OCI-LY3 (cell line): ENCODE data around the gene CD3E.

Experiments used
- EZH2phosphoT487 ChIP-seq: fragments of 200-600 bp; shearing (Covaris generic); IDR thresholded peaks from 2 replicates; pipeline ENCODE4 v1.6.1; 2018; ENCODE audit warnings: antibody characterized with exemption, mixed run types, low read depth
- TF ChIP-seq, protein P1 (sequence below): fragments of 200-600, 300-600 bp; sonication (generic); IDR thresholded peaks from 2 replicates; pipeline ENCODE4 v1.5.1; 2014; ENCODE audit warnings: antibody characterized with exemption, low read length, low read depth

GRCh38 chr11:118325283-118325682 is 20.8 kb downstream of the CD3E start:
- TF ChIP-seq, protein P1, sequence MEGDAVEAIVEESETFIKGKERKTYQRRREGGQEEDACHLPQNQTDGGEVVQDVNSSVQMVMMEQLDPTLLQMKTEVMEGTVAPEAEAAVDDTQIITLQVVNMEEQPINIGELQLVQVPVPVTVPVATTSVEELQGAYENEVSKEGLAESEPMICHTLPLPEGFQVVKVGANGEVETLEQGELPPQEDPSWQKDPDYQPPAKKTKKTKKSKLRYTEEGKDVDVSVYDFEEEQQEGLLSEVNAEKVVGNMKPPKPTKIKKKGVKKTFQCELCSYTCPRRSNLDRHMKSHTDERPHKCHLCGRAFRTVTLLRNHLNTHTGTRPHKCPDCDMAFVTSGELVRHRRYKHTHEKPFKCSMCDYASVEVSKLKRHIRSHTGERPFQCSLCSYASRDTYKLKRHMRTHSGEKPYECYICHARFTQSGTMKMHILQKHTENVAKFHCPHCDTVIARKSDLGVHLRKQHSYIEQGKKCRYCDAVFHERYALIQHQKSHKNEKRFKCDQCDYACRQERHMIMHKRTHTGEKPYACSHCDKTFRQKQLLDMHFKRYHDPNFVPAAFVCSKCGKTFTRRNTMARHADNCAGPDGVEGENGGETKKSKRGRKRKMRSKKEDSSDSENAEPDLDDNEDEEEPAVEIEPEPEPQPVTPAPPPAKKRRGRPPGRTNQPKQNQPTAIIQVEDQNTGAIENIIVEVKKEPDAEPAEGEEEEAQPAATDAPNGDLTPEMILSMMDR, result no peak
- no peak for TF ChIP-seq EZH2phosphoT487
